Skeletal muscle tissue (tissue), 4 donors: Measurements from ENCODE around the gene BCDIN3D. TPM values are rescaled to one million over a fixed set of nuclear protein-coding genes. Genes with fewer than 3 reads are reported as not detected.
"Not testable (repeated sequence)": the region's sequence is repeated elsewhere in the genome, so short reads cannot be mapped to it uniquely, and the experiment has no call there.

ENCODE experiments used
- H3K27ac ChIP-seq: one replicate; pipeline ENCODE4 v1.7.0; 2013; ENCODE audit warnings: mild to moderate bottlenecking, low read depth, low read length, inconsistent platforms
- H3K27me3 ChIP-seq, 3 donors: one replicate each; pipeline ENCODE4 v1.7.0; 2013; ENCODE audit warnings: low read length in 3 of 3; ENCODE audit not compliant: control insufficient read depth in 3 of 3, insufficient read depth in 3 of 3
- H3K36me3 ChIP-seq, 3 donors: one replicate each; pipeline ENCODE4 v1.7.0; 2013; ENCODE audit warnings: low read length in 3 of 3; ENCODE audit not compliant: control insufficient read depth in 3 of 3, insufficient read depth in 3 of 3
- H3K4me1 ChIP-seq, 3 donors: one replicate each; pipeline ENCODE4 v1.7.0; 2013; ENCODE audit warnings: low read length in 3 of 3, mild to moderate bottlenecking in 3 of 3; ENCODE audit not compliant: control insufficient read depth in 3 of 3, insufficient read depth in 3 of 3
- H3K4me3 ChIP-seq, 3 donors: one replicate each; pipeline ENCODE4 v1.7.0; 2013; ENCODE audit warnings: low read length in 3 of 3
- H3K9ac ChIP-seq, 3 donors: one replicate each; pipeline ENCODE4 v1.7.0; 2013; ENCODE audit warnings: low read length in 3 of 3, mild to moderate bottlenecking in 3 of 3, moderate library complexity in 2 of 3, low read depth in 1 of 3
- H3K9me3 ChIP-seq, 3 donors: one replicate each; pipeline ENCODE4 v1.7.0; 2013; ENCODE audit warnings: low read length in 3 of 3; ENCODE audit not compliant: control insufficient read depth in 3 of 3
- total RNA-seq: library from RNA; depleted of rRNA; stranded (reverse); fragments of >200 nt; gene quantifications from one replicate; pipeline ENCODE4 v1.2.3, GENCODE V29; 2014
- donor health status: Osteomylitis.

The BCDIN3D gene
- total RNA-seq, 1 donor from 2014 or later: 6.8 TPM

GRCh38 chr12:49863946-49864797 lies 21.3 kb upstream of the BCDIN3D start:
- Histone ChIP-seq H3K4me1 (peaks cover 20 to 23% (median 20%) of the 10 kb centered on the region in 3 donors), H3K27ac (no peak overlapping the region), H3K27me3 (peaks cover 0 to 9% (median 6%) of the 10 kb centered on the region in 3 donors), H3K36me3 (no peaks in the 10 kb centered on the region), H3K4me3 (no peak overlapping the region), H3K9ac (no peak overlapping the region), H3K9me3 (no peaks in the 10 kb centered on the region)

- H3K4me1 ChIP-seq, H3K9ac ChIP-seq, H3K27ac ChIP-seq, H3K27me3 ChIP-seq, H3K9me3 ChIP-seq, H3K36me3 ChIP-seq, H3K4me3 ChIP-seq: not testable (repeated sequence)
Observed at GRCh38 chr12:49860921-49861320, 18.0 kb upstream of the BCDIN3D start.

GRCh38 chr12:49855890-49856289 lies 13.0 kb upstream of the BCDIN3D start:
- H3K27me3 ChIP-seq, H3K9me3 ChIP-seq, H3K4me3 ChIP-seq, H3K27ac ChIP-seq, H3K4me1 ChIP-seq, H3K36me3 ChIP-seq, H3K9ac ChIP-seq: not testable (repeated sequence)

DNA sequence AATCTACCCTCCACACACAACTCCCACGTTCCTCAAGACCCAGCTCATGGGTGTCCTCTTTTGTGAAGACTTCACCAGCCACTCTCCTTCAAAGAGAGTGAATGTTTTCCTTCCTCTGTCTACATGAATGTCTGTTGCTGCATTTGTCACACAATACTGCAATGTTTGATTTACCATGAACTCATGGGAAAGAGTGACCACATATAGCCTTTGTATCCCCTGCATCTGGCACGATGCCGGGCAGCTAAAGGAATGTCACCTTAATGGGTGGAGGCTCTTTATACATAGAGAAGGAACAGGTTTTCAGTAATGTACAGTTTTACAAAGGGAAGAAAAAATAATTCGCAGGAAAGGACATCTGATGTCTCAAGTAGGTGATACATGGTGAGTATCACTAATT lies 12.1 kb upstream of the BCDIN3D start:
- H3K4me1 ChIP-seq: no peaks in the 10 kb centered on the region
- no peaks in the 10 kb centered on the region for H3K36me3 ChIP-seq
- H3K9ac ChIP-seq: no peak overlapping the region
- no peaks in the 10 kb centered on the region for H3K9me3 ChIP-seq
- H3K27ac ChIP-seq: no peak overlapping the region
- no peak overlapping the region for H3K4me3 ChIP-seq
- H3K27me3 ChIP-seq: peaks cover 0 to 7% (median 0%) of the 10 kb centered on the region in 3 donors

DNA sequence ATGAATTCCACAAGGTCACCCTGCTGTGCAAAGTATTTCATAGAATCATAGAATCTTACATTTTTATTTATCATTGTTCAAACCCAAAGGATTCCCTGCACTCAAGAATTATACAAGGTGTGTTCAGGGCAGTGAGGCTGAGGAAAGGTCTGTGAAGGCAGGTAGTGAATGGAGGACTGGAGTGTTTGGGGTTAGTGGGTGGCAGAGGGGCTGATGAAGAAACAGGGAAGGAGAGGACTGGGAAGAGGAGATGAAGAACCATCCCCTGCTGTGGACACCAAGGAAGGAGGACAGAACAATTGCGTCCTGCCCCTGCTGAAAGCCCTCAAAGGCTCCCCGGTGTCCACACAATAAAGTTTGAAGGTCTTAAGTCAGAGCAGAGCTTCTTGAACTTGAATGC lies 10.8 kb upstream of the BCDIN3D start:
- H3K27me3 ChIP-seq: peaks cover 0 to 11% (median 0%) of the 10 kb centered on the region in 3 donors
- no peaks in the 10 kb centered on the region for H3K4me1 ChIP-seq
- no peaks in the 10 kb centered on the region for H3K36me3 ChIP-seq
- no peak overlapping the region for H3K9ac ChIP-seq
- no peak overlapping the region for H3K4me3 ChIP-seq
- no peak overlapping the region for H3K27ac ChIP-seq
- H3K9me3 ChIP-seq: no peaks in the 10 kb centered on the region

DNA sequence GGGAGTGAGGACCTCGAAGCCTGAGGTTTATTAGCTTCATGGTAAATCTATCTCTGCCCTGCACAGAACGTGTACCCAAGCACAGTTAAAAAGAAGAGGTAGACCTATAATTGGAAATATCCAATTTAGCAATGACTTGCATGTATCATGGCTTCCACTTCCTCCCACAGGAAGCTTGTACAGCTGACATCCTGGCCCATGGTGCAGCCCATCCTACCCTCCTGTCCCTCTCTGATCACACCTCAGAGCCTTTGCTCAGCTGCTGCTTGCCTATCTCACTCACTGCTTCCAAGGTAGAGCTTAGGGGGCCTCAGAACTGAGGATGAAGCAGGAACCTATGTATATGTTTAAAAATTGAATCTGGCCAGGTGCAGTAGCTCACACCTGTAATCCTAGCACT lies 4.3 kb upstream of the BCDIN3D start:
- no peak overlapping the region for H3K27ac ChIP-seq
- H3K4me1 ChIP-seq: peaks cover 6 to 14% (median 10%) of the 10 kb centered on the region in 3 donors
- H3K4me3 ChIP-seq: no peak overlapping the region
- no peaks in the 10 kb centered on the region for H3K9me3 ChIP-seq
- no peak overlapping the region for H3K9ac ChIP-seq
- no peaks in the 10 kb centered on the region for H3K36me3 ChIP-seq
- peaks cover 5 to 15% (median 13%) of the 10 kb centered on the region in 3 donors for H3K27me3 ChIP-seq

DNA sequence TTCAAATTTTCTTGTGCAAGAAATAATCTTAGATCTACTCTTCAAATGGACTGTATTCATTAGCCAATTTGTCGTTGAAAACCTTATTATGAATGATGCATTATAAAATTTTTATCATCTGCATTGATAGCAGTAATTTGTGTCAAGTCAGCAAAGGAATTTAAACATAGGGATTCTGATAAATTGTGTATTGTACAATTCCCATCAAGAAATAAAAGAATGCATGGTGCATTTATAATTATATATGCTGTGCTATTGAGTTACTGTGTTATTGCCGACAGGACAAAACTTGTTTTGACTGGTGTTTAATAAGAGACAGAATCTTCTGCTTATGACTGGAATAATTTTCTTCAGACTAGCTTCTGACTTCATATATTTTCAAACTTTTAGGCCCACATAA lies 3.1 kb upstream of the BCDIN3D start:
- no peak overlapping the region for H3K27ac ChIP-seq
- H3K9me3 ChIP-seq: no peaks in the 10 kb centered on the region
- no peak overlapping the region for H3K4me3 ChIP-seq
- peaks cover 5 to 13% (median 11%) of the 10 kb centered on the region in 3 donors for H3K27me3 ChIP-seq
- H3K4me1 ChIP-seq: peaks cover 11 to 21% (median 16%) of the 10 kb centered on the region in 3 donors
- H3K9ac ChIP-seq: no peak overlapping the region
- H3K36me3 ChIP-seq: no peaks in the 10 kb centered on the region

- no peak overlapping the region for H3K27ac ChIP-seq
- no peak overlapping the region for H3K4me3 ChIP-seq
- H3K4me1 ChIP-seq: peaks cover 11 to 21% (median 16%) of the 10 kb centered on the region in 3 donors
- H3K36me3 ChIP-seq: no peaks in the 10 kb centered on the region
- H3K9ac ChIP-seq: no peak overlapping the region
- peaks cover 5 to 13% (median 7%) of the 10 kb centered on the region in 3 donors for H3K27me3 ChIP-seq
- H3K9me3 ChIP-seq: no peaks in the 10 kb centered on the region
Observed at GRCh38 chr12:49843876-49844437, 1.1 kb upstream of the BCDIN3D start.

DNA sequence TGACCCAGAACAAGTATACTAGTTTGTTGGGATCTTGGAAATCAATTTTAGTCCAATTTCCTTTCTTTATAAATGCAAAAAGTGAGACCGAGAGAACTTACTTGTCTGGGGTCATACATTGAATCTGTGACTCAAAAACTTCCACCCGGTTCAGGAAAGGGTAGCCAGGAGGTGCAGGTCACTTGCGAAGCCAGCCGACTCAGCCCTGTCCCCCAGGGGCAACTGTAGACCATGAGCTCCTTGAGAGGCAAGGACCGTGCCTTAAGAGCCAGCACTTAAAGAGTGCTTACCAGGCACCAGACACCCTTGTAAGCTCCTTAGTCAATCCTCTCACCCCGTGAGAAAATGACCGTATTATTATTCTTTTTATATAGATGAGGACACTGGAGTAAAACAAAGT lies 505 bp upstream of the BCDIN3D start:
- H3K4me1 ChIP-seq: peaks cover 11 to 21% (median 16%) of the 10 kb centered on the region in 3 donors
- peak overlapping the region; percentile 93 to 98 (median 97) for H3K4me3 ChIP-seq
- no peaks in the 10 kb centered on the region for H3K9me3 ChIP-seq
- H3K36me3 ChIP-seq: peaks cover 0 to 2% (median 0%) of the 10 kb centered on the region in 3 donors
- peaks cover 4 to 13% (median 7%) of the 10 kb centered on the region in 3 donors for H3K27me3 ChIP-seq
- peak overlapping the region; percentile 90 for H3K27ac ChIP-seq
- peak overlapping the region; percentile 69 to 94 (median 92) for H3K9ac ChIP-seq

DNA sequence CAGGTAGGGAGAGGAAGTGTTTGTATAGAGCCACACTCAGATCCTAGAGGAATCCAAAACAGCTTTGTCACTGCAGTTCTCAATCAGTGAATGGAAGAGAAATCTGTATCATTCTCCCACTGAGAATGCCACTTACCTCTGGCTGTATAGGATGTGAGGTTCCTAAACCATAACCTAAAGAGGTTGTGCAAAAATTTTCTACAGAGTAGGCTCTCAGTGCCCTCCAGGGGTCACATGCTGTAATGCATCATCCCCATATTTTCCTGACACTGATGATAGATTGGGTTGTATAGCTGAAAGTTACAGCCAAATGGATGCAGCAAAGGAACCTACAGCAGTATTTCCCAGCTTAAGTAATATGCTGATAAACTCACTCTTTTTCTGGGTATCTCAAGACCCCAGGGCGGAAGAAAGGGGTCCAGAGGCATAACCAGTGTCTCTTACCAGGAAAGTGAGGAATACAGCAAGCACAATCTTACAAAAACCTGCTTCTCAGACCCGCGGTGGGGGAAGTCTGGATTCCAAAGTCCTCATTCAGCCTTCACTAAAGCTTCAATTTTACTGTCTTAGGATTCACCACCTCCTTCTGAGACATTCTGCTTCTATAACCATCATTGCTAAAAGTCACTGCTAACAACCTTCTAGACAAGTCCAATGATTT lies 3.8 kb downstream of the BCDIN3D start:
- Histone ChIP-seq H3K9ac (no peak overlapping the region), H3K36me3 (peaks cover 0 to 7% (median 0%) of the 10 kb centered on the region in 3 donors), H3K9me3 (no peaks in the 10 kb centered on the region), H3K27ac (no peak overlapping the region), H3K4me3 (no peak overlapping the region), H3K27me3 (no peaks in the 10 kb centered on the region), H3K4me1 (peaks cover 11 to 21% (median 16%) of the 10 kb centered on the region in 3 donors)
